NCI-H1694 treated with DMSO at 0.1 percent for 48 hours (cell line): ENCODE data around the gene RAMP2.
"Not testable (repeated sequence)": the region's sequence is repeated elsewhere in the genome, so short reads cannot be mapped to it uniquely, and the experiment has no call there.

ENCODE experiments used
- DNase-seq: peaks from one replicate; lab custom pipeline; 2025; lab: John Stamatoyannopoulos, UW

The RAMP2 gene

DNA sequence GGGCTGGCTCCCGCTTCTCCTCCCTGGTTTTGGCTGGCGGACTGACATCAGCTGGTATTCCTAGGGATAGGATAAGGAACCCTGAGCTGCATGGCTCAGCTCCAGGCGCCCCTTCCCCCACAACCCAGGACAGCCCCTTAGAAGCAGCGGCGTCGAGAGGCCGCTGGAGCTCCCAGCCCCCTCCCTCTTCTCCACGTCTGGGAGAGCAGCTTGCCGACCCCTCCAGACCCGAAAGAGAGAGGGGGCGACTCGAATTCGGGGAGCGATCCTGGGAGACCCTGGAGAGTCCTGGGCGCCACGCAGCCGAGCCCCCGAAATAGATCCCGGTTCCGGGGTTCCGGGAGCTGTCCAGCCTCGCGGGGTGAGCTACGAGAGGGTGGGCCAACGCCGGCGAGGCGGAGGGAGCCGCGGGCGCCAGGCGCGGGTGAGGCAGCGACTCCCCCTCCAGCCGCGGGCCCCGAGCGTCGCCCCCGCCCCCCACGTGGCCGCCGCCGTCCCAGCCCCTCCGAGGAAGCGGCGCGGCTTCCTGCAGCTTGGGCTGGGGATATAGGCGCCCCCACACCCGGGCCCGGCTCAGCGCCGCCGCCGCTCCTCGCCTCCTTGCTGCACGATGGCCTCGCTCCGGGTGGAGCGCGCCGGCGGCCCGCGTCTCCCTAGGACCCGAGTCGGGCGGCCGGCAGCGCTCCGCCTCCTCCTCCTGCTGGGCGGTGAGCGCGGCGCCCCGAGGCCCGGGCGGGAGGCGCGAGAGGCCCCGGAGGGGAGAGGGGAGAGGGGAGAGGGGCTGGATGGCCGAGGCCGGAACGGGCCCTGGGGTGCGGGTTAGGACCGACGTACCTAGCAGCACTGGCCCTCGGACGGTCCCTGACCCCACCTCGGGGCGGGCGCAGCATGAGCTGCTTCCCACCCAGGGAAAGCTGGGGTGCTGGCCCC, at the start of gene RAMP2:
Gene RAMP2 (plus strand): TSS at position 576 of the 930 bp plus-strand sequence. CDS start 35 bp downstream, at position 611.
- no peak for DNase-seq

- peak; percentile 84 for DNase-seq
Observed at GRCh38 chr17:42720996-42721583, 39.9 kb upstream of the RAMP2 start.

- no peak for DNase-seq
Observed at GRCh38 chr17:42723636-42724035, 37.4 kb upstream of the RAMP2 start.

- DNase-seq: no peak
Observed at GRCh38 chr17:42725143-42725542, 35.9 kb upstream of the RAMP2 start.

DNA sequence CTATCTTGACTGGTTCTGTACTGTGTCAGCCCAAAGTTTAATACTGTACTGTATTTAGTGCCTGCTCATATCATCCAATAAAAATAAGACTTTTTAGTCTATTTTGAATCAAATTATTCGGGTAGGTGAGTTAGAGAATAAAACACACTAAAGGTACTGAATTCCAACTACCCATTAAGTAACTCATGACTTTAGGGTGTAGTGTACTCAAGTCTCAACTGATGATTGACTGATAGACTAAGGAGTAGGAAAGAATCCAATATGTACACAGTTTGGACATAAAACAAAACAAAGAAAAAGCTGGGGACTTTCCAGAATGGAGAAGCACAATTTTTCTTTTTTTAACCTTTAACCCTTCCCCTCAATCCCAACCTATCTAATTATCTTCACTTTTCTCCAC, 20.3 kb upstream of the RAMP2 start:
- no peak for DNase-seq

GRCh38 chr17:42742916-42743315, 18.1 kb upstream of the RAMP2 start:
- not testable (repeated sequence) for DNase-seq

GRCh38 chr17:42743595-42744282, 17.3 kb upstream of the RAMP2 start:
- DNase-seq: no peak

GRCh38 chr17:42744283-42744805, 16.7 kb upstream of the RAMP2 start:
- DNase-seq: peak; percentile 78

DNA sequence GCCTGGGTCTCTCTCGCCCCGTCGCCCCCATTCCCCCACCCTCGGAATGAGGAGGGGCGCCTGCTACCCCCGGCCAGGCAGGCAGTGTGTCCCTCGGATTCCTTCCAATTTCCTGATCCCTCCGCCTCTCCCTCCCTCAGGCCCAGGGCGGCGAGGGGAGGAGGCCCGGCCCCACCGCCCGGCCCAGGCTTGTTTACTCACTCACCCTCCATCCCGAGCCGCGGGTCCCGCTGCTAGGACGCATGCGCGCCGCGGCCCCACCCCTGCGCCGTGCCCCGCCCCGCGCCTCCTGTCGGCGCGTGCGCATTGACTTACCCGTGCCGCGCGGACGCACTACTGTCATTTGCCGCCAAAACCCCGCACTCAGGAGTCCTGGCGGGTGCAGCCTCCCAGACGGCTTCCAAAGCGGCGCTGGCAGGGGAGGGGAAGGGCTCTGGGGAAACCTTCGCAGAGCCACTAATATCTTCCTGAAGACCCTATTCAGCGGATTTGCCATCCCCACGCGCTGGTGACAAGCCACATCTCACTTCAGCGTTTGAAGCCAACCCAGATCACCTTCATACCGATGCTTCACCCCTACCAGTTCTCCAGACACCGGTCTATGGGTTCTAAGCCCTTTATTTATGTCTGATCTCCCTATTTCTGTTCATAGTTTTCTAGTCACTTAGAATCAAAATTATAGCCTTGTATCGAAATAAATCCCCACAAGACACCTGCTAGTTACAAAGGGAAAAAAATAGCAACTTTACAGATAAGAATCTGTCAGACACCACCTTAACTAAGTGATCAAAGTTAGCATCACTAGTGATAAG, 16.0 kb upstream of the RAMP2 start, which contains the start of gene EZH1:
Gene EZH1 (minus strand): TSS at position 235 of the 812 bp plus-strand sequence. CDS start 16,099 bp downstream, outside the sequence.
- DNase-seq: peak; percentile 87

DNA sequence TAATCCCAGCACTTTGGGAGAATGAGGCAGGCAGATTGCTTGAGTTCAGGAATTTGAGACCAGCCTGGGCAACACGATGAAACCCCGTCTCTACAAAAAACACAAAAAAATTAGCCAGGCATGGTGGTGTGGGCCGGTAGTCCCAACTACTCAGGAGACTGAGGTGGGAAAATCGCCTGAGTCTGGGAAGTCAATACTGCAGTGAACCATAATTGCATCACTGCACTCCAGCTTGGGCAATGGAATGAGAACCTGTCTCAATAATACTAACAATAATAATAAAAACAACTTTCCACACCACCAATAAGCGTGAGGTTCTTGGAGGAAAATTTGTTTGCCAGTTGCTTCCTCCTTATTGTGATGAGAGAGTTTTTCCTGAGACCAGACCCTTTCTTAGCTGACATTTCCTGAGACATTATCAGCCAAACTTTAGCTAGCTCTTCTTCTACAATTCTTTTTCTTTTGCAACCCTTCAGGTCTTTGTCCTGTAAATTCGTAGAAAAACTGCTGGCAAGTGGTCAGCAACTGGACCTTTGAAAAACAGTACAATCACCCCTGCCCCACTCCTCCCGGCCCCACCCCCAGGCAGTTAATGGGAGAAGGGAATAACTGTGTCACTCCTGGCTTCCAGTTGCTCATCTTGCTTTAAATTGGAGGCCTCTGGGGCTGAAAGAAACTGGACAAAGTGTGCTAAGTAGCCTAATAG, 12.7 kb upstream of the RAMP2 start:
- no peak for DNase-seq

DNA sequence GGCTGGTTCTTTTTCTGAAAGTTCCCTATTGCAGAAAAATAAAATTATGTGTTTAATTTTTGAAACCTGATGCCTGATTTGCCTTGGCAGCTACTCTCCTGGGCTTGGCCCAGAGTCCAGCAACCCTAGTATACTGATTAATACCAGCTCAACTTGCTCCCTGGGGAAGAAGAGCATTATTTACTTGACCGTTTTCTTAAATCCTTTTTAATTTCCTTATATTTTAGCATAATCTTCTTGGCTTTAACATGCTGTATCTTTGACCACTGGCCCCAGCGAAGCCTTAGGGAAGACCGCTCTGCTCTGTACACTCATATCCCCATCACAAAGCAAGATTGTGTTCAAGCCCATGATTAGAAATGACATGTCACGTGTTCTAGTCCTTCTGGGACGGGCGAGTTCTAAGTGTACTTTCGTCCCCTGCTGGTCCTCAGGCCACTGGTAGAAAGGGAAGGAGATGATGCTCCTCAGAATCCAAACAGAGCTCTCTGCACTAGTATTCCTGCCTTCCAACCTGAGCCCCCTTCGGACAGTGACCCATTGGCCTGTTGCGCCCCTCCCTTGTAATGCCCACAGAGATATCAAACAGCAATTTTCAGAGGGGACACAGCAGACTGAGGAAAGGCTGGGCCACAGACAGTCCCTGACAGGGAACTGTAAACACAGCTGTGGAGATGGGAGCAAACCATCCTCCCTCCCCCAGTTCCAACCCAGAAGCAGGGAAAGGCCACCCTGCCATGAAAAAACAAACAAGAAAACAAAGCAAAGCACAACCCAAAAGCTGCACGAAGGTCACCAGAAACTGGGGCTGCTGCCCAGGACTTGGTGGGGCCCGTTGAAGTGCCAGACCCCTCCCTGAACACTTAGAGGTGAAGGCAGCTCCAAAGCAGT, 11.9 kb upstream of the RAMP2 start:
- DNase-seq: no peak

DNA sequence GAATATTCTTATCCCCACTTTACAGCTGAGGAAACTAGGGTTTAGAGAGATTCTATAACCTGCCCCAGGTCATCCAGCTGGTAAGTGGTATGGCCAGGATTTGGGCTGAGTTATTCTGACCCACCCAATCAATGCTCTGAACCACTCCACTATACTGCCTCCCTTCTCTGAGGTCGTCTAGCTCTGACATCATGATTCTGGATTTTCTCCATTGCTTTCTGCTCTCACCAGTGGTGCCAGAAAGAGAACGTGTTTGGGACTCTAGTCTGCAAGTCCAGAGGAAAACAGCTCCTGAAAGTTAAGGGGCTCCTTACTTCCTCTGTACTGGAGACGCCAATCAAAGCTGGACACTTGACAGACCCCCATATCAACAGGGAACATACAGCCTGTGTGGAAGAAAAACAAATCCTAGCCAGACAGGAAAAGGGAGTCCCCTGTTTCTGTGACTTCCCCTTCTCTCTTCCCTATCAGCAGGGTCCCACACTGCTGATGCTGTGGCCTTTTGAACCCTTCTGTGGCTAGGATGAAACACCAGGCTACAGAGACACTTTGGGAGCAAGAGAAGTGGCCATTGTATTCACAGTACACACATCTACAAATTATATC, 10.2 kb upstream of the RAMP2 start:
- DNase-seq: no peak

DNA sequence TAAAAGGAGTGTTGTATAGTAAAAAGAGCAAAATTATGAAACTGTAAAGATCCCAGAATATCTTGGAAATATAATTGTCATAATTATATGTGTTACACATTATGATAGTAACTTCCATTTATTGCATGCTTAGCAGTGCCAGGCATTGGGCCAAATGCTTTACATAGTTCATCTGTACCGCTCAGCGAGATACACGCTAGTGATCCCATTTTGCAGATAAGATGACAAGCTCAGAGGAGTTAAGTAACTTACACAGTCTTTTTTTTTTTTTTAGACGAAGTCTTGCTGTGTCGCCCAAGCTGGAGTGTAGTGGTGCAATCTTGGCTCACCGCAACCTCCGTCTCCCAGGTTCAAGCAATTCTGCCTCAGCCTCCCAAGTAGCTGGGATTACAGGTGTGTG, 9.4 kb upstream of the RAMP2 start:
- no peak for DNase-seq

DNA sequence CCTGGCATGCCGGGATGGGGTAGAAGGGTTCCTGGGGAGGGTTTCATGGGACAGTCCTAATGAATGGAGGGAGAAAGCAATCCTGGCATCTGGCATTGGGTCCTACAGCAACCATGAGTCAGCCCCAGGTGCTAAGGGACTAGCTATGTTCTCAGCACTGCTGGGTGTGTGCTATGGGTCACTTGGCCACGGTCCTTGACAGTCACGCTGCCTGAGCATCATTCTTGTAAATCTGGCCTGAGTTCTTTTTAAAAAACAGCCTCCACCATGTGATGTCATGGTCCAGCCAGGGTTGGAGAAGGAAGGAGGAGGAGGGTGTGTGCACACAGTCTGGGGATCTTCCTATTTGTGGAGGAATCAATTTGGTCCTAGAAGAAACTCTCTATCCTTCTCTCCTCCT, 6.2 kb upstream of the RAMP2 start:
- DNase-seq: no peak

DNA sequence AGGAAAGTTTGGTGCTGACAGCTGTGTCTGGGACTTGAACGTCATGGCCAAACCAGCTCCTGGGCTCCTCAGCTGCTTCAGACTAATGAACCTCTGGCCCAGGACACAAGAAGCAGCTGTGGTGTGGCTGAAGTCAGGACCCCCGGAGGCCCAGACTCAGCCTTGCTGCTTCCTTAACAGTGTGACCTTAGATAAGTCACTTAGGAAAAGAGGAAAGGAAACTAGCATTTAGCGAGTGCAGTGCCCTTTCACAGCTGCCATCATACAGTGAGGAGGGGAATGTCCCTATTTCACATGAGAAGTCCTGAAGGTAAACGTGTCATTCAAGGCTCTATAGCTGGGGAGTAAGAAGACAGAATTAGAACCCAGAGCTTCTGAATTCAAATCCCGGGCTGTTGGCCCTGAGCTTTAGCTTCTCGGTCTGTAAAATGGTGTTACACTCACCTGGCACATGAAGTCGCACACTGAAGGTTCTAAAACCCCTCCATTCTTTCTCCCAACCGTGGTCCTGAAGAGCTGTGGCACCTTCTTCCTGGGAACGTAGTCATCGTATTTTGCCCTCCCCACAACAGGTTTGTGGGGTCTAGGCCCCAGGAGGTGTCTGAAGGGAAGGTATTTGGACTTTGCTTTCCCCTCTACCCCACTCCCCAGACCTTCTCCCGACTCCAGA, 910 bp upstream of the RAMP2 start:
- DNase-seq: no peak

DNA sequence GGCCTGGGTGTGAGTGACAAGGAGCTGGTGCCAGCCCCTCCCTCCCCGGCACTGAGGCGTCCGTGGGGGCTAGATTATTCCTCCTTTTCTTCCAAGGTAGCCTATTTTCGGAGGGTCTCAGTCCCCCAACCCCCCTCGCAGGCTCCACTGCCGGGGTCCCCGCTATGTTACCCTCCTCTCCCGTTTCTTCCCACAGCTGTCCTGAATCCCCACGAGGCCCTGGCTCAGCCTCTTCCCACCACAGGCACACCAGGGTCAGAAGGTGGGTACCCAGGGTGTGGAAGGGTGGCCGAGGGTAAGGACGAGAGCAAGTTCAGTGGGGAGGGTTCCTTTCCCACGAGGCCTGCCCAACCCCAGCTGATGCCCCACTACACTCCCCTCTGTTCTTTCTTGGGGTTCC, 611 bp downstream of the RAMP2 start:
- DNase-seq: no peak

- no peak for DNase-seq
Observed at GRCh38 chr17:42766124-42766523, 5.1 kb downstream of the RAMP2 start.

- no peak for DNase-seq
Observed at GRCh38 chr17:42767512-42767911, 6.5 kb downstream of the RAMP2 start.

- not testable (repeated sequence) for DNase-seq
Observed at GRCh38 chr17:42768006-42768405, 7.0 kb downstream of the RAMP2 start.
